BE2C (cell line): ENCODE results near the gene OTOA. TPM values are rescaled to one million over a fixed set of nuclear protein-coding genes. Genes with fewer than 3 reads are reported as not detected.

Experiments used
- DNase-seq: peaks from one replicate; pipeline ENCODE4 v3.0.0-alpha.2; 2020
- H3K27me3 ChIP-seq: fragments of 250-450 bp; sonication (Bioruptor Pico); 2 replicates; pipeline ENCODE4 v1.5.1; 2020; ENCODE audit warnings: mild to moderate bottlenecking
- H3K36me3 ChIP-seq: fragments of 250-450 bp; sonication (Bioruptor Pico); 2 replicates; pipeline ENCODE4 v1.5.1; 2020; ENCODE audit warnings: mild to moderate bottlenecking
- H3K4me1 ChIP-seq: fragments of 250-450 bp; sonication (Bioruptor Pico); 2 replicates; pipeline ENCODE4 v1.5.1; 2020
- H3K4me3 ChIP-seq: 2 replicates; pipeline ENCODE4 v1.5.1; 2011; ENCODE audit warnings: low read depth, low read length
- H3K9me3 ChIP-seq: fragments of 250-450 bp; sonication (Bioruptor Pico); 2 replicates; pipeline ENCODE4 v1.5.1; 2020
- CTCF ChIP-seq: IDR thresholded peaks from 2 replicates; pipeline ENCODE4 v1.5.1; 2012; ENCODE audit warnings: mild to moderate bottlenecking, low read depth, low read length
- polyA plus RNA-seq: library from polyadenylated mRNA; unstranded; fragments of >200 nt; gene quantifications from one replicate; pipeline ENCODE4 v1.2.1, GENCODE V29; 2012; ENCODE audit warnings: low read depth, missing spikeins; ENCODE audit not compliant: insufficient read length, insufficient read depth

The OTOA gene
- not detected for polyA plus RNA-seq

GRCh38 chr16:21663889-21664647, at the start of gene OTOA:
Gene OTOA, plus strand, starts transcription at chr16:21663968. Its CDS starts 14,547 bp downstream, at chr16:21678515.
- TF ChIP-seq CTCF: no peak
- no peaks in the 10 kb centered on the region for H3K9me3 ChIP-seq
- H3K36me3 ChIP-seq: no peaks in the 10 kb centered on the region; the same call in 1 of the 2 replicates
- peaks cover 7% of the 10 kb centered on the region; the same call in 1 of the 2 replicates for H3K27me3 ChIP-seq
- no peak within 1 kb of the TSS for H3K4me3 ChIP-seq
- no peaks in the 10 kb centered on the region for H3K4me1 ChIP-seq
- peak; percentile 33 for DNase-seq

- TF ChIP-seq CTCF: peak; percentile 40
- Histone ChIP-seq H3K4me3 (no peak overlapping the region), H3K27me3 (no peaks in the 10 kb centered on the region), H3K4me1 (peaks cover 6% of the 10 kb centered on the region), H3K36me3 (peaks cover 4% of the 10 kb centered on the region), H3K9me3 (no peaks in the 10 kb centered on the region)
- DNase-seq: no peak
Observed at GRCh38 chr16:21614896-21615295, 48.9 kb upstream of the OTOA start.

DNA sequence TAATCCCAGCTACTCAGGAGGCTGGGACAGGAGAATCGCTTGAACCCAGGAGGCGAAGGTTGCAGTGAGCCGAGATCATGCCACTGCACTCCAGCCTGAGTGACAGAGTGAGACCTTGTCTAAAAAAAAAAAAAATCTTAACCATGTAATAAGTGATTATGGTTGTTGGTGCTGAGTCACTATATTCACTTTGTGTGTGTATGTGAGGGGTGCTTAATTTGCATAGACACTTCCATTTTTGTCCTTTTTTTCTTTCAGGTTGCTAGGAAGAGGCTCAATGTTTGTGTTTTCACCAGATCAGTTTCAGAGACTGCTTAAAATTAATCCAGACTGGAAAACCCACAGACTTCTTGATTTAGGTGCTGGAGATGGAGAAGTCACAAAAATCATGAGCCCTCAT, 46.2 kb upstream of the OTOA start:
- no peak overlapping the region for H3K4me3 ChIP-seq
- DNase-seq: no peak
- H3K36me3 ChIP-seq: peaks cover 10% of the 10 kb centered on the region
- no peaks in the 10 kb centered on the region for H3K9me3 ChIP-seq
- H3K27me3 ChIP-seq: no peaks in the 10 kb centered on the region
- TF ChIP-seq CTCF: no peak
- H3K4me1 ChIP-seq: peaks cover 8% of the 10 kb centered on the region

- peaks cover 10% of the 10 kb centered on the region for H3K36me3 ChIP-seq
- no peak for TF ChIP-seq CTCF
- DNase-seq: no peak
- no peaks in the 10 kb centered on the region for H3K9me3 ChIP-seq
- H3K4me3 ChIP-seq: no peak overlapping the region
- H3K4me1 ChIP-seq: peaks cover 8% of the 10 kb centered on the region
- no peaks in the 10 kb centered on the region for H3K27me3 ChIP-seq
Observed at GRCh38 chr16:21618281-21618680, 45.5 kb upstream of the OTOA start.

GRCh38 chr16:21619765-21620425, 43.9 kb upstream of the OTOA start:
- Histone ChIP-seq H3K4me1 (peaks cover 8% of the 10 kb centered on the region), H3K27me3 (no peaks in the 10 kb centered on the region), H3K4me3 (no peak overlapping the region), H3K9me3 (no peaks in the 10 kb centered on the region), H3K36me3 (peaks cover 16% of the 10 kb centered on the region)
- TF ChIP-seq CTCF: no peak
- DNase-seq: no peak

DNA sequence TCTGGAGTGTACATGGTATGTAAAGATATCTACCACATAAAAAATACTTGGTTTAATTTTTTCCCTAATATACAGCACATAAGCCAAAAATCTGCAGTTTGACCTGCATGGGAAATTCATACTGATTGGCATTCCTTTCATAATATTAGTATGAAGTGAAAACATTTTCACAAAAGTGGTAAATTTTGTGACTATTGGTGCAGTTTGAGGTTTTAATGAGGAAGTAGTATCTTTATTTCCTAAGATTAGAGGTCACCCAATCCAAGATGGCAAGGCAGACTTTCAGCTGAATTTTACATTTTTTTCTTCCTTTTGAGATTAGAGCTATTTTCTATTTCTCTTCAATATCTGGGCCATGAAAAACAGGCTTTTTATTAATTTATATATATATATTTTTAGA, 43.2 kb upstream of the OTOA start:
- no peak for DNase-seq
- Histone ChIP-seq H3K9me3 (no peaks in the 10 kb centered on the region), H3K4me1 (peaks cover 11% of the 10 kb centered on the region), H3K36me3 (peaks cover 22% of the 10 kb centered on the region), H3K4me3 (no peak overlapping the region), H3K27me3 (no peaks in the 10 kb centered on the region)
- no peak for TF ChIP-seq CTCF
